GM12873 (cell line): ENCODE data around the gene NPAS4.

Source experiments
- CTCF ChIP-seq: IDR thresholded peaks from 2 replicates; pipeline ENCODE4 v1.5.1; 2012; ENCODE audit warnings: low read depth, mild to moderate bottlenecking, moderate library complexity, low read length, control low read depth; ENCODE audit not compliant: insufficient read depth; ENCODE audit errors: missing control alignments

Gene NPAS4

GRCh38 chr11:66467034-66467659, 46.3 kb downstream of the NPAS4 start:
- peak; percentile 40 for TF ChIP-seq CTCF

- no peak for TF ChIP-seq CTCF
Measured at GRCh38 chr11:66467756-66468155, 46.9 kb downstream of the NPAS4 start.

- no peak for TF ChIP-seq CTCF
Measured at GRCh38 chr11:66468691-66469090, 47.9 kb downstream of the NPAS4 start.

GRCh38 chr11:66469441-66469840, 48.6 kb downstream of the NPAS4 start:
- TF ChIP-seq CTCF: no peak

- TF ChIP-seq CTCF: no peak
Measured at GRCh38 chr11:66470015-66470414, 49.2 kb downstream of the NPAS4 start.

- TF ChIP-seq CTCF: no peak
Measured at GRCh38 chr11:66471142-66471541, 50.3 kb downstream of the NPAS4 start.

GRCh38 chr11:66472054-66472453, 51.2 kb downstream of the NPAS4 start:
- no peak for TF ChIP-seq CTCF
